SU-DHL-6 (cell line): ENCODE data around the gene CLN6.
"Not testable (repeated sequence)": the region's sequence is repeated elsewhere in the genome, so short reads cannot be mapped to it uniquely, and the experiment has no call there.

Source experiments
- H2AFZ ChIP-seq: fragments of 200-600 bp; sonication (generic); 2 replicates; pipeline ENCODE4 v1.6.1; 2014; ENCODE audit warnings: low read depth, mild to moderate bottlenecking, moderate library complexity, mixed read lengths, antibody characterized with exemption, low read length; ENCODE audit not compliant: severe bottlenecking
- H3F3A ChIP-seq: fragments of 200-600 bp; shearing (Covaris generic); 2 replicates; pipeline ENCODE4 v1.6.0; 2016; ENCODE audit warnings: antibody characterized with exemption, mild to moderate bottlenecking; ENCODE audit not compliant: insufficient read depth
- H3K27ac ChIP-seq: fragments of 200-600 bp; sonication (generic); 2 replicates; pipeline ENCODE4 v1.5.1; 2016; ENCODE audit warnings: low read depth, mild to moderate bottlenecking, low read length, moderate library complexity, mixed read lengths
- H3K27me3 ChIP-seq: fragments of 200-600 bp; sonication (generic), shearing (Covaris generic); 2 replicates; pipeline ENCODE4 v1.6.0; 2014; ENCODE audit warnings: mild to moderate bottlenecking, low read length
- H3K36me3 ChIP-seq: fragments of 200-600 bp; sonication (generic); 2 replicates; pipeline ENCODE4 v1.6.1; 2014; ENCODE audit warnings: mild to moderate bottlenecking, low read length, mixed read lengths
- H3K4me2 ChIP-seq: fragments of 300-600, 200-600 bp; shearing (Covaris generic), sonication (generic); 2 replicates; pipeline ENCODE4 v1.6.0; 2014; ENCODE audit warnings: low read length, low read depth, mild to moderate bottlenecking; ENCODE audit not compliant: poor library complexity, severe bottlenecking
- H3K4me3 ChIP-seq: fragments of 200-600 bp; sonication (generic); 2 replicates; pipeline ENCODE4 v1.5.1; 2014; ENCODE audit warnings: antibody characterized with exemption, low read length, mild to moderate bottlenecking, mixed read lengths; ENCODE audit not compliant: insufficient read depth, poor library complexity, severe bottlenecking
- H3K79me2 ChIP-seq: fragments of 200-600 bp; sonication (generic); 2 replicates; pipeline ENCODE4 v1.6.1; 2014; ENCODE audit warnings: mild to moderate bottlenecking, low read length, moderate library complexity; ENCODE audit not compliant: insufficient read depth
- H3K9ac ChIP-seq: fragments of 200-600 bp; sonication (generic); 2 replicates; pipeline ENCODE4 v1.7.0; 2014; ENCODE audit warnings: mild to moderate bottlenecking, low read length
- H3K9me2 ChIP-seq: fragments of 200-600 bp; sonication (generic); replicated peaks from 2 replicates; pipeline ENCODE4 v1.6.1; 2014; ENCODE audit warnings: low read length; ENCODE audit not compliant: insufficient read depth
- H3K9me3 ChIP-seq: fragments of 200-600 bp; sonication (generic); 2 replicates; pipeline ENCODE4 v1.6.1; 2014; ENCODE audit warnings: low read length, mixed read lengths; ENCODE audit not compliant: insufficient read depth
- H4K20me1 ChIP-seq: fragments of 200-600 bp; sonication (generic); 2 replicates; pipeline ENCODE4 v1.6.1; 2014; ENCODE audit warnings: low read depth, mild to moderate bottlenecking, antibody characterized with exemption, low read length, moderate library complexity, mixed read lengths
- EZH2phosphoT487 ChIP-seq: fragments of 200-600 bp; sonication (generic), shearing (Covaris generic); conservative IDR thresholded peaks from 2 replicates; pipeline ENCODE4 v1.6.1; 2018; ENCODE audit warnings: mild to moderate bottlenecking, antibody characterized with exemption, low read length, moderate library complexity, mixed read lengths
- TF ChIP-seq, protein P1 (sequence below): fragments of 200-600 bp; sonication (generic); IDR thresholded peaks from one replicate; pipeline ENCODE4 v1.5.1; 2017; ENCODE audit warnings: antibody characterized with exemption, mild to moderate bottlenecking, low read length, moderate library complexity; ENCODE audit not compliant: insufficient read depth, poor library complexity, severe bottlenecking

The CLN6 gene

DNA sequence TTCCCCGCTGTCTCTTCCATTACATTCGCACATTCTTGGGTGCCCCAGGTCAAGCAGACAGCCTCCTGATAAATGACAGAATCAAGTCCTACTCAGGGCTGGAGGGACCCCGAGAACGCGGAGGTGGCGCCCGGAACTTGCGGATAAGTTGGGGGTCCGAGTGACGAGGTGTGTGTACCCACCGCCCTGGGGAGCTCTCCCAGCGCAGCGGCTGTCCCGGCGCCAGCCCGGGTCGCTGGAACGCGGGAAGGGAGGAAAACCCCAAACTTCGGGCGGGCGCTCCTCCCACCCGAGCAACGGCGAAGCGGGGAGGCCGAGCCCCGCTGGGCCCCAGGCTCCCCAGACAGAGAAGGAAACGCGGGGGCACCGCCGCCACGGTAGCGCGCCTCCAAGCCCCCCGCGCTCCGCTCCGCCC, 550 bp downstream of the CLN6 start:
- Histone ChIP-seq H2AFZ (peak overlapping the region; percentile 75), H3F3A (peaks cover 8% of the 10 kb centered on the region), H3K27ac (peak overlapping the region; percentile 91), H3K36me3 (no peaks in the 10 kb centered on the region), H3K27me3 (no peaks in the 10 kb centered on the region), H3K79me2 (peaks cover 51% of the 10 kb centered on the region), H4K20me1 (no peaks in the 10 kb centered on the region), H3K9me2 (no peaks in the 10 kb centered on the region), H3K9me3 (no peaks in the 10 kb centered on the region), H3K9ac (peak overlapping the region; percentile 99), H3K4me2 (peak overlapping the region; percentile 89), H3K4me3 (peak overlapping the region; percentile 84)
- no peak for TF ChIP-seq EZH2phosphoT487
- TF ChIP-seq, protein P1, sequence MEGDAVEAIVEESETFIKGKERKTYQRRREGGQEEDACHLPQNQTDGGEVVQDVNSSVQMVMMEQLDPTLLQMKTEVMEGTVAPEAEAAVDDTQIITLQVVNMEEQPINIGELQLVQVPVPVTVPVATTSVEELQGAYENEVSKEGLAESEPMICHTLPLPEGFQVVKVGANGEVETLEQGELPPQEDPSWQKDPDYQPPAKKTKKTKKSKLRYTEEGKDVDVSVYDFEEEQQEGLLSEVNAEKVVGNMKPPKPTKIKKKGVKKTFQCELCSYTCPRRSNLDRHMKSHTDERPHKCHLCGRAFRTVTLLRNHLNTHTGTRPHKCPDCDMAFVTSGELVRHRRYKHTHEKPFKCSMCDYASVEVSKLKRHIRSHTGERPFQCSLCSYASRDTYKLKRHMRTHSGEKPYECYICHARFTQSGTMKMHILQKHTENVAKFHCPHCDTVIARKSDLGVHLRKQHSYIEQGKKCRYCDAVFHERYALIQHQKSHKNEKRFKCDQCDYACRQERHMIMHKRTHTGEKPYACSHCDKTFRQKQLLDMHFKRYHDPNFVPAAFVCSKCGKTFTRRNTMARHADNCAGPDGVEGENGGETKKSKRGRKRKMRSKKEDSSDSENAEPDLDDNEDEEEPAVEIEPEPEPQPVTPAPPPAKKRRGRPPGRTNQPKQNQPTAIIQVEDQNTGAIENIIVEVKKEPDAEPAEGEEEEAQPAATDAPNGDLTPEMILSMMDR, result no peak

DNA sequence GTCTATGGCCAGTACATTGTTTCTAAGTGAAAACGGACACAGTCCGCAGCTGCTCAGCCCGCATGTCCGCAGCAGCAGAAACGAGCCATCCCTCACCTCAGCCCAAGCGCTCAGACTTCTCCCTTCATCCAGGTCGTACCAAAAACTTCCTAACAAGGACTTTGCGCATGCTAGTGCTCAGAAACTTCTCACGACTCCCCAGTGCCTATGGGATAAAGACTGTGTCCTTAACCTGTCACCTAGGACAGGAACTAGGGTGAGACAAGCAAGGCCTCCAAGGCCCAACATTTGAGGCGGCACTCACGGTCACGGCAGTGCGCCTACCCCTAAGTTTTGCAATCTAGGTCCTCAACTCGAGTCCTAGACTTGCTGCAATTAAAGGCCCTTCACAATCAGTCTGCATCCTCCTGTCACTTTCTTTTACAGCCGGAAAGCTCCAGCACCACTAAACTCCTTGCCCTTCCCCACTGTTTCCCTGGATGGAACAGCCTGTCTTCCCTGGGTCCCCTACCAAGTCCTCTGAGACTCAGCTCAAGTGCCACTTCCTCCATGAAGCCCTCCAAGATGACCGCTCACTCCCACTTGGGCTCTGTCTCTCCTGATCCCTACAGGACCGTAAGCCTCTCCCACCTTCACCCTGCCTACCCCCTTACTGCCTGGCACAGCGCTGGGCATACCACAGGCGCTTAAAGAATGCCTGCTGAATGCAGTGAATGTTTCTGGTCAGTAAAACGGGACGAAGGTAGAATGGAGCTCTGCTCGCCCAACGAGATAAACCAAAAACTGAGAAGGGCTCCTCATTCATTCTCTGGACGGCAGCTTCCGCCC, 1.2 kb downstream of the CLN6 start:
- Histone ChIP-seq H3K4me2 (peak overlapping the region; percentile 89), H3K36me3 (no peaks in the 10 kb centered on the region), H3K27ac (peak overlapping the region; percentile 91), H3F3A (peaks cover 8% of the 10 kb centered on the region), H3K9ac (peak overlapping the region; percentile 99), H2AFZ (peak overlapping the region; percentile 75), H3K79me2 (peaks cover 58% of the 10 kb centered on the region), H3K27me3 (no peaks in the 10 kb centered on the region), H3K9me2 (no peaks in the 10 kb centered on the region), H4K20me1 (no peaks in the 10 kb centered on the region), H3K4me3 (peak overlapping the region; percentile 84), H3K9me3 (no peaks in the 10 kb centered on the region)
- no peak for TF ChIP-seq EZH2phosphoT487
- TF ChIP-seq, protein P1, result no peak

DNA sequence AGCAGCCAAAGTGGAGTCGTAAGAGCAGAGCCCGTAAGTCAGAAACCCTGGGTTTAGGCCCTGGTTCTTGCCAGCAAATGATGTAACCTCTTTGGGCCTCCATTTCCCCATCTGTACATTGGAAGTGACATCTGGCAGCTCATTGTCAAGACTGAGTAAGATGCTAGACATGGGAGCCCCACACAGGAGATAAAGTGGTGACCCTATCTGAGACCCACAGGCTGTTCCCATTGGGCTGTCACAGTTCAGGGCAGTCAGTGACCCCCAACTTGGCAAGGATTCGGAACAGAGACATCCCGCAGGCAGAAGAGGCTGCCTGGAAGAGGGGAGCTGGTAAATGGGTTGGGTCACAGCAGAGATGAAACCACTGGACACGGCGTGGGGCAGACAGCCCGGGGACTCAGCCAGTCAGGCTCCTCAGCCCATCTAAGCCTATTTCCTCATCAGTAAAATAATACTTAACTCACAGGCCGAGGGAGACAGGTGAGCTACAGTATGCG, 1.8 kb downstream of the CLN6 start:
- H3K4me3 ChIP-seq, result peak overlapping the region; percentile 84

DNA sequence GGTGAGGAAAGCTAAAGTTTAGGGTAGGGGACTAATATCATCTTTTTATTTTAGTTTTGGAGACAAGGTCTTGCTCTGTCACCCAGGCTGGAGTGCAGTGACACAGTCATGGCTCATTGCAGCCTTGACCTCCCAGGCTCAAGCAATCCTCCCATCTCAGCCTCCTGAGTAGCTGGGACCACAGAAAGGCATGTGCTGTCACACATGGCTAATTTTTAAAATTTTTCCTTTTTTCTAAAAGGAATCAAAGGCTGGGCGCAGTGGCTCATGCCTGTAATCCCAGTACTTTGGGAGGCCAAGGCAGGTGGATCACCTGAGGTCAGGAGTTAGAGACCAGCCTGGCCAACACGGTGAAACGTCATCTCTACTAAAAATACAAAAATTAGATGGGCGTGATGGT, 4.1 kb downstream of the CLN6 start:
- Histone ChIP-seq H3K27ac (peak overlapping the region; percentile 69), H3K79me2 (peaks cover 66% of the 10 kb centered on the region), H3K4me2 (peak overlapping the region; percentile 60)
- not testable (repeated sequence) for H2AFZ ChIP-seq, H3K27me3 ChIP-seq, H3K9me2 ChIP-seq, H4K20me1 ChIP-seq, H3K9ac ChIP-seq, H3F3A ChIP-seq, H3K9me3 ChIP-seq, H3K36me3 ChIP-seq, H3K4me3 ChIP-seq

More for the DNA sequence above, 1.8 kb downstream of the CLN6 start:
- H3K79me2 ChIP-seq, result peaks cover 64% of the 10 kb centered on the region
- H4K20me1 ChIP-seq, result no peaks in the 10 kb centered on the region
- no peaks in the 10 kb centered on the region for H3K36me3 ChIP-seq
- no peaks in the 10 kb centered on the region for H3K27me3 ChIP-seq
- H3K4me2 ChIP-seq, result peak overlapping the region; percentile 89
- no peaks in the 10 kb centered on the region for H3K9me2 ChIP-seq
- no peak overlapping the region for H2AFZ ChIP-seq
- H3F3A ChIP-seq, result peaks cover 8% of the 10 kb centered on the region
- H3K27ac ChIP-seq, result peak overlapping the region; percentile 91
- H3K9ac ChIP-seq, result peak overlapping the region; percentile 99
- no peaks in the 10 kb centered on the region for H3K9me3 ChIP-seq
- TF ChIP-seq EZH2phosphoT487, result no peak
- TF ChIP-seq, protein P1, result no peak
